HFFc6 (cell line): ENCODE measurements around the gene NLGN2. TPM values are rescaled to one million over a fixed set of nuclear protein-coding genes. Genes with fewer than 3 reads are reported as not detected.

Source experiments
- DNase-seq: peaks from one replicate; pipeline ENCODE4 v3.0.0-alpha.2; 2018
- H3K27ac Mint-ChIP-seq: 2 replicates; pipeline ENCODE4 v1.8.0; 2020; ENCODE audit warnings: mild to moderate bottlenecking, mixed read lengths
- H3K27me3 Mint-ChIP-seq: 2 replicates; pipeline ENCODE4 v1.8.0; 2021; ENCODE audit warnings: mild to moderate bottlenecking, moderate library complexity, mixed read lengths; ENCODE audit not compliant: insufficient read depth
- H3K36me3 Mint-ChIP-seq: 2 replicates; pipeline ENCODE4 v1.8.0; 2021; ENCODE audit warnings: low read depth, mixed read lengths
- H3K4me1 Mint-ChIP-seq: 2 replicates; pipeline ENCODE4 v1.8.0; 2020; ENCODE audit warnings: low read depth, mixed read lengths
- H3K4me3 Mint-ChIP-seq: 2 replicates; pipeline ENCODE4 v1.8.0; 2020; ENCODE audit warnings: mild to moderate bottlenecking, moderate library complexity, mixed read lengths
- H3K9me3 Mint-ChIP-seq: 2 replicates; pipeline ENCODE4 v1.8.0; 2020; ENCODE audit warnings: mild to moderate bottlenecking, mixed read lengths
- total RNA-seq, 6 experiments: library from RNA; stranded (reverse); fragmentation: NEBNext Ultra II Directional; extraction: Animal tissue kit (Norgen Biotek cat#: 25700); gene quantifications; 2 replicates in 1 of 6; 3 replicates in 5 of 6; pipeline ENCODE4 v1.2.3, GENCODE V29; 2021
- TF ChIP-seq, protein P1 (sequence below): fragments of 200-600 bp; sonication (generic); IDR thresholded peaks from 2 replicates; pipeline ENCODE4 v1.5.0; 2021; ENCODE audit warnings: antibody characterized with exemption, mild to moderate bottlenecking

The NLGN2 gene
- total RNA-seq, 6 experiments from 2014 or later = 41.3 to 57.3 (median 46.2) TPM

DNA sequence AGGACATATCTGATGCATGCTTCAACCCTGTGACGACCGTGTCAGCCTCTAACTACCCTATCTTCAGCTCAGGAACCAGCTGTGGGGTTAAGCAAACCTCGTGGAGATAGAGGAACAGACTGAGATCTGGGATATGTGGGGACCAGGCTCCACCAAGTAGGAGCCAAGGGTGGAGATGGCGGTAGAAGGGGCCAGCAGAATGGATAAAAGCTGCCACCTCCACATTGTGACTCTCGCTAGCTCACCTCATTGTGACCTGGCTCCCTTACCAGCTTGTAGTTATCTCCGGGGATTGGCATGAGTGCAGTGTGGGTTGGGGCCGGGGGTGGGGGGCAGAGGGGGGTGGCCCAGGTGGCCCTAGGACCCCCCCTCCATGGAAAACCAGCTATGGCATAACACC, 17.7 kb downstream of the NLGN2 start, which contains the start of gene SPEM2:
SPEM2 (plus strand) TSS at position 301 of the 400 bp plus-strand sequence; CDS start at position 374, 73 bp downstream.
- H3K36me3 Mint-ChIP-seq = no peaks in the 10 kb centered on the region
- no peak within 1 kb of the TSS for H3K4me3 Mint-ChIP-seq
- TF ChIP-seq, protein P1, sequence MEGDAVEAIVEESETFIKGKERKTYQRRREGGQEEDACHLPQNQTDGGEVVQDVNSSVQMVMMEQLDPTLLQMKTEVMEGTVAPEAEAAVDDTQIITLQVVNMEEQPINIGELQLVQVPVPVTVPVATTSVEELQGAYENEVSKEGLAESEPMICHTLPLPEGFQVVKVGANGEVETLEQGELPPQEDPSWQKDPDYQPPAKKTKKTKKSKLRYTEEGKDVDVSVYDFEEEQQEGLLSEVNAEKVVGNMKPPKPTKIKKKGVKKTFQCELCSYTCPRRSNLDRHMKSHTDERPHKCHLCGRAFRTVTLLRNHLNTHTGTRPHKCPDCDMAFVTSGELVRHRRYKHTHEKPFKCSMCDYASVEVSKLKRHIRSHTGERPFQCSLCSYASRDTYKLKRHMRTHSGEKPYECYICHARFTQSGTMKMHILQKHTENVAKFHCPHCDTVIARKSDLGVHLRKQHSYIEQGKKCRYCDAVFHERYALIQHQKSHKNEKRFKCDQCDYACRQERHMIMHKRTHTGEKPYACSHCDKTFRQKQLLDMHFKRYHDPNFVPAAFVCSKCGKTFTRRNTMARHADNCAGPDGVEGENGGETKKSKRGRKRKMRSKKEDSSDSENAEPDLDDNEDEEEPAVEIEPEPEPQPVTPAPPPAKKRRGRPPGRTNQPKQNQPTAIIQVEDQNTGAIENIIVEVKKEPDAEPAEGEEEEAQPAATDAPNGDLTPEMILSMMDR = no peak
- DNase-seq = no peak
- no peaks in the 10 kb centered on the region for H3K9me3 Mint-ChIP-seq
- H3K4me1 Mint-ChIP-seq = no peaks in the 10 kb centered on the region
- H3K27ac Mint-ChIP-seq = no peak within 1 kb of the TSS
- H3K27me3 Mint-ChIP-seq = peaks cover 1% of the 10 kb centered on the region

DNA sequence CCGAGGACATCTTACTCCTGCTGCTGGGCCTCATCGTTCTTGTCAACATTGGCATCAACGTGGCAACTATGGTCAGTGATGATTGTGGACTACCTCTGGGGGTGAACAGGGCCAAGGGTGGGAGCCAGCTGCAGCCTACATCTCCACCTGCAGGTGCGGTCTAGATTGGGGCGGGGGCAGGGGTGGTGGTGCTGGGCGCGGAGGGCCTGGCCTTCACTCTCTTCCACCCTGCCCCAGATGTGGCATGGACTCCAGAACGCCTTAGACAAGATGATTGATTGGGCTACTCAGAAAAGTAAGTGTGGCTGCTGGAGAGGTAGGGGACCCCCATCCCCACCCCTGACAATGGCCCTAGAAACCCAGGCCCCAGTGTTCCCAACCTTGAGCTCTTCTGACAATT, 18.1 kb downstream of the NLGN2 start:
- DNase-seq = no peak
- no peaks in the 10 kb centered on the region for H3K4me1 Mint-ChIP-seq
- no peak overlapping the region for H3K4me3 Mint-ChIP-seq
- no peaks in the 10 kb centered on the region for H3K36me3 Mint-ChIP-seq
- peaks cover 1% of the 10 kb centered on the region for H3K27me3 Mint-ChIP-seq
- H3K27ac Mint-ChIP-seq = no peak overlapping the region
- H3K9me3 Mint-ChIP-seq = no peaks in the 10 kb centered on the region
- TF ChIP-seq, protein P1 = no peak

DNA sequence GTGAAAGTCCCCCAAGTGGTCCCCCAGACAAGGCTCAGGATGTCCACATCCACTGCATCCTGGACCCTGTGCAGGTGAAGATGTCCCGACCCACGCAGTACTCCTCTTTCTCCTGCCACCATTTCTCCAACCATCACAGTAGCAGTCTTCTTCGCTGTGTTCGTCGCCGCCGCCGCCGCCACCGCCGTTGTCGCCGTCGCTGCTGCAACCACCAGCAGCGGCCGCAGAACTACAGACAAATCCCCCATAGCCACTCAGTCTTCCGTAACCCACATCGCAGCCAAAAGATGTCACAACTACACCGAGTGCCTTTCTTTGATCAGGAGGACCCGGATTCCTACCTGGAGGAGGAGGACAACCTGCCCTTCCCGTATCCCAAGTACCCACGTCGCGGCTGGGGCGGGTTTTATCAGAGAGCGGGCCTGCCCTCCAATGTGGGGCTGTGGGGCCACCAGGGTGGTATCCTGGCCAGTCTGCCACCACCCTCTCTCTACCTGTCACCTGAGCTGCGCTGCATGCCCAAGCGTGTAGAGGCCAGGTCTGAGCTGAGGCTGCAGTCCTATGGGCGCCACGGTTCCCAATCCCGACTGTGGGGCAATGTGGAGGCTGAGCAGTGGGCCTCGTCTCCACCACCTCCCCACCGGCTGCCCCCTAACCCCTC, 18.7 kb downstream of the NLGN2 start:
- Mint-ChIP-seq H3K27ac (no peak overlapping the region), H3K4me1 (peaks cover 3% of the 10 kb centered on the region; the same call in 1 of the 2 replicates), H3K27me3 (peaks cover 1% of the 10 kb centered on the region), H3K9me3 (no peaks in the 10 kb centered on the region), H3K4me3 (no peak overlapping the region), H3K36me3 (no peaks in the 10 kb centered on the region)
- TF ChIP-seq, protein P1 = no peak
- DNase-seq = no peak

DNA sequence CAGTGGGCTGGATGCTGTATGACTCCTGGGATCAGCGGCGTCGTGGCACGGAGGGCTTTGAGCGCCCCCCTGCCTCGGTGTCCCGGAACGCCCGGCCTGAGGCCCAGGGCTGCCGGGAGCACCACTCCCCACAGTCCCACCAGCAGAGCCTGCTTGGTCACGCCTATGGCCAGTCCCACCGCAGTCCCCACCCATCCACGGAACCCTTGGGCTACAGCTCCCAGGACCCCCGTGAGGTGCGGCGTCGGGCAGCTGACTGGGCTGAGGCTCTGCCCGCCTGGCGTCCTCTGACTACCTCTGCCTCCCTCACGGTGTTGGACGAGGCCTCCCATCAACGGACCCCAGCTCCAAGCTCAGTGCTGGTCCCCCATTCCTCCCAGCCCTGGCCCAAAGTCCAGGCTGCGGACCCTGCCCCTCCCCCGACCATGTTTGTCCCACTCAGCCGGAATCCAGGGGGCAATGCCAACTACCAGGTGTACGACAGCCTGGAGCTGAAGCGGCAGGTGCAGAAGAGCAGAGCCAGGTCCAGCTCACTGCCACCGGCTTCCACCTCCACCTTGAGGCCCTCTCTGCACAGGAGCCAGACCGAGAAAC, 19.3 kb downstream of the NLGN2 start:
- no peak overlapping the region for H3K4me3 Mint-ChIP-seq
- no peaks in the 10 kb centered on the region for H3K36me3 Mint-ChIP-seq
- DNase-seq = no peak
- TF ChIP-seq, protein P1 = no peak
- no peak overlapping the region for H3K27ac Mint-ChIP-seq
- no peaks in the 10 kb centered on the region for H3K9me3 Mint-ChIP-seq
- peaks cover 1% of the 10 kb centered on the region for H3K27me3 Mint-ChIP-seq
- peaks cover 6% of the 10 kb centered on the region; the same call in 1 of the 2 replicates for H3K4me1 Mint-ChIP-seq

DNA sequence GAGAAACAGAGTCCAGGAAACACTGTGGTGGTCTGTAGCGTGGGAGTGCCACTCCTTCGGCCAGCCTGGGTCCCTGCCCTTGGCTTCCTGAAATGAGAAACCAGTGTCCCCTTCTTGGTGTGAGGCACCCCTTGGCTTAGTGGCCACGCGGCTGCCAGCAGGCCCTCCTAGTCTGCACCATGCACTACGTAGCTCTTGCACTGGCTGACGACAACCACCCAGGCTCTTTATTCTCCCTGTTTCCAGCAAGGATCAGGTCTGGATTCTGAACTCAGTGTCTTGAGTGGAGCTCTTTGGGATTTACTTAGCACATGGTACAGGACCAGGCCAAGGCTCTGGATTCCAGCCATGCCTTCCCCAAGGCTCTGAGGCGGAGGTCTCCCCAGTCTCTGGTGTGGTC, 19.9 kb downstream of the NLGN2 start:
- TF ChIP-seq, protein P1 = no peak
- H3K36me3 Mint-ChIP-seq = no peaks in the 10 kb centered on the region
- no peak for DNase-seq

More for the DNA sequence above, 19.9 kb downstream of the NLGN2 start:
- Mint-ChIP-seq H3K27ac (no peak overlapping the region), H3K9me3 (no peaks in the 10 kb centered on the region), H3K27me3 (no peaks in the 10 kb centered on the region; the same call in none of the 2 replicates), H3K4me1 (peaks cover 6% of the 10 kb centered on the region; the same call in 1 of the 2 replicates), H3K4me3 (no peak overlapping the region)
